ENCODE results near the gene KPNA1.

KPNA1 gene

GRCh38 chr3:122514123-122515019 lies at the start of gene KPNA1:
Gene KPNA1 (minus strand): TSS chr3:122514939. CDS start chr3:122496565, 18,374 bp downstream.
- DNase-seq: peak; percentile 94

- peak; percentile 87 for DNase-seq
Measured at GRCh38 chr3:122564155-122564912, 49.6 kb upstream of the KPNA1 start, which contains the start of the genes DTX3L and PARP9. Gene DTX3L (plus strand): TSS chr3:122564338. CDS start chr3:122564427, 89 bp downstream. Gene PARP9 (minus strand): TSS chr3:122564300. CDS start chr3:122559620, 4,680 bp downstream.

- DNase-seq: peak; percentile 27
Measured at GRCh38 chr3:122563717-122564025, 48.9 kb upstream of the KPNA1 start.

GRCh38 chr3:122562923-122563716 lies 48.4 kb upstream of the KPNA1 start:
- no peak for DNase-seq

GRCh38 chr3:122560680-122561079 lies 45.9 kb upstream of the KPNA1 start:
- peak; percentile 36 for DNase-seq

GRCh38 chr3:122559906-122560305 lies 45.2 kb upstream of the KPNA1 start:
- no peak for DNase-seq

GRCh38 chr3:122558605-122559004 lies 43.9 kb upstream of the KPNA1 start:
- no peak for DNase-seq

- DNase-seq: no peak
Measured at GRCh38 chr3:122557356-122557755, 42.6 kb upstream of the KPNA1 start.

- no peak for DNase-seq
Measured at GRCh38 chr3:122555275-122556071, 40.7 kb upstream of the KPNA1 start.

- DNase-seq: no peak
Measured at GRCh38 chr3:122553171-122553570, 38.4 kb upstream of the KPNA1 start.

GRCh38 chr3:122548619-122549018 lies 33.9 kb upstream of the KPNA1 start:
- no peak for DNase-seq

GRCh38 chr3:122548076-122548475 lies 33.3 kb upstream of the KPNA1 start:
- DNase-seq: no peak

- no peak for DNase-seq
Measured at GRCh38 chr3:122546151-122546550, 31.4 kb upstream of the KPNA1 start.

- DNase-seq: no peak
Measured at GRCh38 chr3:122538956-122539490, 24.3 kb upstream of the KPNA1 start.

GRCh38 chr3:122536632-122537001 lies 21.9 kb upstream of the KPNA1 start:
- DNase-seq: no peak

GRCh38 chr3:122535964-122536631 lies 21.4 kb upstream of the KPNA1 start:
- DNase-seq: no peak

- DNase-seq: no peak
Measured at GRCh38 chr3:122533931-122534334, 19.2 kb upstream of the KPNA1 start.

- DNase-seq: no peak
Measured at GRCh38 chr3:122533480-122533879, 18.7 kb upstream of the KPNA1 start.

GRCh38 chr3:122530164-122530563 lies 15.4 kb upstream of the KPNA1 start:
- DNase-seq: no peak

- no peak for DNase-seq
Measured at GRCh38 chr3:122523317-122523716, 8.6 kb upstream of the KPNA1 start.

- no peak for DNase-seq
Measured at GRCh38 chr3:122520861-122521260, 6.1 kb upstream of the KPNA1 start.
